Stimulated activated CD8-positive, alpha-beta memory T cell treated with anti-CD3 and anti-CD28 coated beads, Interleukin-15, amount 100 ng/mL, for 48 hours (primary cell): ENCODE results near the gene TIMM10B.
"Not testable (repeated sequence)": the region's sequence is repeated elsewhere in the genome, so short reads cannot be mapped to it uniquely, and the experiment has no call there.

ENCODE experiments used
- DNase-seq, 2 donors: peaks; one replicate each; pipeline ENCODE4 v3.0.0-alpha.2; 2020; ENCODE audit warnings: low read depth in 2 of 2

TIMM10B gene

DNA sequence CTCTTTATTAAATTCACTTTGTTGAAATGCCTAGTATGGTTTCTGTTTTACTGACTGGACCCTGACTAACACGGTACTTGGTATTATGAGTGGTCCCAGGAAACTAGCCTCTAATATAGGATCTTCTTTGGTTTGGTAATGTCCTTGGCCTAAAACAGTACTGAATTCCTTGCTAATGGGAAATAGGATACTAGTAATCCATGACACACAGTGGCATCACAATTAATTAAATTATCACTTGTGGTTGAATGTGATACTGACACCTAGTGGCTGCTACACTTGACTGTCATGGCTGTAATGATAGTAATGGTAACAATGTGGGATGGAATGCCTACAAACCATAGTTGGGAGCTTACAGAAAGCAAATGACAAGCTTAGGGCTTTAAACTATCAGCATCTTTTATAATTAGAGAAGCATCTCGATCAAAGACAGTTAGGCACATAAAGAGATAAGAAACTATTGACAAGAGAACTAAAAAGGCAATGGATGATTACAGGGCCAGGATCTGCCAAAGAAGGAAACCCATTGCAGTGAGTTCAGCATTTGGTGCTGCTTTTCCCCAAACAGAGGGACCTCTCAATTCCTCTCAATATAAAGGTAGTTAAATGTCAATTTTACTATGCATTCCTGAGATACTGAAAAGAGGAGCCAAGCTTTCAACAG lies 24.4 kb downstream of the TIMM10B start:
- DNase-seq, result no peak

DNA sequence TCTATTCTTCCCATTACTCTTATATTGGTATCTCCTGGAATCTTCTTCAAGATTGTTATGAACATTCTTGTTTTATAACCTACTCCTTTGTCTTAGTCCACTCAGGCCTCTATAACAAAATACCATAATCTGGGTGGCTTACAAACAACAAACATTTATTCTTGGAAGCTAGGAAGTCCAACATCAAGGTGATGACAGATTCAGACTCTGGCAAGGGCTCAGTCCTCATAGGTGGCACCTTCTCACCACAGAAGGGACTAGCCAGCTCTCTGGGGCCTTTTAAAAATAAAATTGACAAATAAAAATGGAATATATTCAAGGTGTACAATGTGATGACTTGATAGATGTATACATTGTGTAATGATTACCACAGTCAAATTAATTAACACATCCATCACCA lies 35.6 kb downstream of the TIMM10B start:
- DNase-seq, result no peak

DNA sequence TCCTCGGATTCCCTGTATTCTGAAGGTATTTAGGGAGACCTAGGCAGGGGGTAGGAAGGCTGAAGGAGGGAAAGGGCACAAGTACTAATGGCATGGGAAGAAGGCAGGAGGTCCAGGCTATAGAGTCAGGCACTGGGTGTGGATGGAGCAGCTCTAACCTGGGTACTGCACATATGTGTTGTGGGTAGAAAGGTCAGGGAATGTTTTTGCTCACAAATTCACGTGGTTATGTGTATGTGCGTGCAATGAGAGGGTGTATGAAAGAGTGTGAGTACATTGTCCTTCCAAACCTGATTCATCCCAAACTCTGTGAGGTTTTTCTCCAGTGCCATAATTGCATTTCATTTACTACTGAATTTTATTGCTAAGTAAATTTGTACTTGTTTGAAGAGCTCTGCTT lies 39.0 kb downstream of the TIMM10B start:
- DNase-seq, result no peak

DNA sequence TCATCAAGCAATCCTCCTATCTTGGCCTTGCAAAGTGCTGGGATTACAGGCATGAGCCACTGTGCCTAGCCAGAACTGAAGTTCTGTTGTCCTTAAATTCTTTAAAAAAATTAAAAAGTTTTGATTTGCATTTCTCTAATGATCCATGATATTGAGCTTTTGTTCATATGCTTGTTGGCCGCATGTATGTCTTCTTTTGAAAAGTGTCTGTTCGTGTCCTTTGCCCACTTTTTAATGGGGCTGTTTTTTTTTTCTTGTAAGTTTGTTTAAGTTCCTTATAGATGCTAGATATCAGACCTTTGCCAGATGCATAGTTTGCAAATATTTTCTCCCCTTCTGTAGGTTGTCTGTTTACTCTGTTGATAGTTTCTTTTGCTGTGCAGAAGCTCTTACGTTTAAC lies 40.6 kb downstream of the TIMM10B start:
- not testable (repeated sequence) for DNase-seq

DNA sequence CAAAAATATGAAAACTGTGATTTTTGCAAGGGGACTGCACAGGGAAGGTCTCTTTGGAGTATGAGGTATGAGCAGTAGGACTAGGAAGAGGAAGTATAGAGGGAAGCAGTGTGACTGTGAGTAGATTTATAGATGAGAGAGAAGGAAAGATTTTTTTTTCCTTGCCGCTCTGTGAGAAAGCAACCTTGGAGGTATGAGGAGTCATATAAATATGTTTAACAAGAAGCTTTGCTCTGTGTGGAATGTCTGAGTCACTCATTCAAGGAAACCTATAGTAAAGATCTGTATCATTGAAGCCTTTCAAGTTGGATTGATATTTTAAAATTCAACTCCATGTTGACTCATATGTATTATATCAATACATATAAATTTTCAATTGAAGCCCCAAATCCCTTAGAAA lies 42.0 kb downstream of the TIMM10B start:
- DNase-seq, result no peak

DNA sequence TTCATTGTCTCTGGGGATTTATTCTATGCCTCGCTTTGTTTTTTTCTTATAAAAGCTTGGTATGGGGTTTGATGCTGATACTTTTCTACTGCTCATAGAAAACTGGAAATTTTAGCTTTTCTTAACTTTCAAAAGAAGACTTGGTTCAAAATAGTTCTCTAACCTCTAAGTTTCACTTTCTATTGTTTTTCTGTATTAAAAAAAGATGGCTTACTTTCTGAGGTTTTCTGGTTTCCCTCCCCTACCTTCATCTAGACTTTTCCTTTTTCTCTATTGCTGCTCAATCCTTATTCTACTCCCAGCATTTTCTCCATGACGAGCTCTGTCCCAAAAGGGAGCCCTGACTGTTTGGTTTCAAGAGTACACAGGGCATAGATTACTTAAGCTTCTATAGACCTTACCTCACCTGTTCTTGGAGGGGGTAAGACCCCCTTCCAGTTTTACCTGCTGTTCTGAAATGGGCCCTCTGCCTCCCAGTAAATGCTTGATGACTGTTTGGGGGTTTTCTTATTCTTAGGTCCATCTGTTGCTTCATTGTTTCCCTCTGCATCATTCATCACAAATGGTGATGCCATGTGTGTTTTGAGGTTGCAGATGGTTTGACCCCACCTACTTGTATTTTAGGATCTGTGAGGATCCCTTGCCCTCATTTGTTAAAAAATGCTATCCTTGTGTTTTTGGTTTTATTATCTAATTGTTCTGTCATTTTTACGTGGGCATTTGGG lies 45.3 kb downstream of the TIMM10B start:
- no peak for DNase-seq

DNA sequence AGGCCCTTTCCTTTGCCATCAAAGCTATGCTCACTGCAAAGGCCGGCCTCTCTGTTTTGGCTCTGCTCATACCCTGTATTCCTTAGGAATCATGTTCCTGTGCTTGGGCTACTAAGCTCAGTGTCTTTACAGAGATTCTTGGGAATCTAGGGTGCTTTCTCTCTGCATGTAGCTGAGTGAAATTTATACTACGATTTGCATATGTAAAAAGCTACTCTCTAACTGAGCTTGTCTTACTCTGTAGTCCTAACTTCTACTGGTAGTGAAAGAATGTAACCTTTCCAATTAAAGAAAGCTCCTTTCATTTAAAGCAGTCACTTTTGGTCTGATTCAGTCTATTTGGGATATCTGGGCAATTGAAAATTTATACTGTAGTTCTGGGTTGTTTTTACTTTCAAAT lies 48.0 kb downstream of the TIMM10B start:
- DNase-seq, result no peak

DNA sequence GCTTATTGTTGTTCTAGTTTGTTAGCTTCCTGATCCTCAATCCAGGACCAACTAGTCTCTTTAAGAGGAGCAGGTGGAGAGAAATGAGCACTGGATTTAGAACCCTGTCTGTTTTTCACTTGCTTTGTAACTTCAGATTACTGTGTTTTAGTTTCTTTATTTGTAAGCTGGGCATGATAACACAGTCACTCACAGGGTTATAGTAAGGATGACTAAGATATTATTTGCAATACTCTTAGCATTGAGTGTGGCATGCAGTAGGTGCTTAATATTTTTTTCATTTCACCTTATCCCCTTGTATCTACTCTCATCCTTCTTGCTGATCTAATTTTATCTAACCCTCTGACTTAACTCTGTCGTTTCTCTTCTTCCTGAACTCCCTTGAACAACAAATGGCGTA lies 49.5 kb downstream of the TIMM10B start:
- no peak for DNase-seq

DNA sequence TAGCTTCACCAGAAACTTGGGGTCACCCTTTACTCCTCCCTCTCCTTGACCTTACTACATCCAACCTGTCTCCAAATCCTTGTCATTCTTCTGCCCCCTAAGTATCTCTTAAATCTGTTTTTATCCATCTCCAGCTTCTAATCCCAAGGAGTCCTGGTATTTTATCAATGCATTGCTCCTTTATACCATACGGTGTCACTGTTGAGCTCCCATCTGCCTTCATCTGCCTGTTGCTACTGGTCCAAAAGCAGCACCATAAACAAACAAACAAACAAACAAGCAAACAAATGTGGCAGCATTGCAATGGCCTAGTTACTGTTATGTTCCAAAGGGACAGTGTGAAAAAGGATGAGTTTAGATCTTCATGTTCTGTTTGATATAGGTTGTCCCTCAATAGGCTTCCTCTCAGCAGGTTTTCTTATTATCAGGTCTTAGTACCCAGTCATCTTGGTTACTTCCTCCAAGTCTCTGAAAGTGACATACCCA lies 50.0 kb downstream of the TIMM10B start:
- no peak for DNase-seq
